Measurements from ENCODE around the gene ABHD10. TPM values are rescaled to one million over a fixed set of nuclear protein-coding genes. Genes with fewer than 3 reads are reported as not detected.

The ABHD10 gene
- polyA plus RNA-seq, 2 of the 4 experiments (the other 2 are of a cell fraction) = 31.8 to 42.1 TPM

DNA sequence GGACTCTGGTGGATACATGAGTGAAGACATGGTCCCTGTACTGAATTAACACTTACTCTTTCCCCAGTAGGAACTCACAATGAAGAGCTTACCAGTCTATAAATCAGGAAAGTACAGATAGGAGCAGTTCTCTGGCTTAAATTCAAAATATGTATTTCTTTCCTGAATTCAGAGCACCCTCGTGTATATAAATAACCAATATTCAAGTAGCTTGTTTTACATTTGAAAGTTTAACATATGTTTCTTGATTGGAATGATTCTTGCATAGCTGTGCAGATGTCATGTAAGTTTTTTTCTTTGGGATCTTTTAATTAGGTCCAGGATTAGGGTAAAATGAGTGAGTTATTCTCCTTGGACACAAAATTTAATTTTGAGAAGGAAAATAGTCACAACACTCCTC, 40.9 kb downstream of the ABHD10 start:
- Histone ChIP-seq H3K4me2 (no peak overlapping the region), H3K4me3 (no peak overlapping the region), H3K27ac (no peak overlapping the region), H3K9me3 (no peaks in the 10 kb centered on the region), H3K4me1 (no peaks in the 10 kb centered on the region)
- ChIA-PET POLR2A (no interaction called here), CTCF (interaction anchor here (2.4 to 12.2 kb wide), 2 partner anchors 23 to 31 kb away, joined by 8 to 113 read pairs; no protein-coding TSS in a partner anchor)
- ATAC-seq = no peak
- FAIRE-seq = no peak
- 63% methylated on average over 1 of the region's 1 CpG for WGBS (ENCODE audit: missing lambda C conversion rate)
- DNase-seq (ENCODE audit: low read depth in 1 of 2, low spot score in 1 of 2) = no peak
- TF ChIP-seq GATA3 (IDR thresholded peaks at IDR 0.05; ENCODE audit: borderline replicate concordance) (no peak), CHD4 (IDR thresholded peaks at IDR 0.05; ENCODE audit: borderline replicate concordance) (no peak), FOXS1 (CRISPR knock-in tag; IDR thresholded peaks at IDR 0.05) (no peak), NFE2L2 (conservative IDR thresholded peaks at IDR 0.05; ENCODE audit: low read length) (no peak), POLR2AphosphoS2 (conservative IDR thresholded peaks at IDR 0.05; ENCODE audit: low read length) (no peak), JUNB (IDR thresholded peaks at IDR 0.05) (no peak), RAD21 (conservative IDR thresholded peaks at IDR 0.05 in 1 of 2, IDR thresholded peaks at IDR 0.05 in 1 of 2) (no peak), HEYL (CRISPR knock-in tag; IDR thresholded peaks at IDR 0.05) (no peak), KDM5A (IDR thresholded peaks at IDR 0.05) (no peak), ZNF302 (CRISPR knock-in tag; IDR thresholded peaks at IDR 0.05) (no peak), ATOH8 (CRISPR knock-in tag; IDR thresholded peaks at IDR 0.05; ENCODE audit: low read depth) (no peak), MAFK (IDR thresholded peaks at IDR 0.05; ENCODE audit: partially characterized antibody) (no peak), TFCP2L1 (CRISPR knock-in tag; IDR thresholded peaks at IDR 0.05) (no peak), NPAS2 (CRISPR knock-in tag; IDR thresholded peaks at IDR 0.05; ENCODE audit: borderline replicate concordance) (no peak)
- TF ChIP-seq, protein P1, sequence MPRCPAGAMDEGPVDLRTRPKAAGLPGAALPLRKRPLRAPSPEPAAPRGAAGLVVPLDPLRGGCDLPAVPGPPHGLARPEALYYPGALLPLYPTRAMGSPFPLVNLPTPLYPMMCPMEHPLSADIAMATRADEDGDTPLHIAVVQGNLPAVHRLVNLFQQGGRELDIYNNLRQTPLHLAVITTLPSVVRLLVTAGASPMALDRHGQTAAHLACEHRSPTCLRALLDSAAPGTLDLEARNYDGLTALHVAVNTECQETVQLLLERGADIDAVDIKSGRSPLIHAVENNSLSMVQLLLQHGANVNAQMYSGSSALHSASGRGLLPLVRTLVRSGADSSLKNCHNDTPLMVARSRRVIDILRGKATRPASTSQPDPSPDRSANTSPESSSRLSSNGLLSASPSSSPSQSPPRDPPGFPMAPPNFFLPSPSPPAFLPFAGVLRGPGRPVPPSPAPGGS (IDR thresholded peaks at IDR 0.05) = no peak
- TF ChIP-seq, protein P2, sequence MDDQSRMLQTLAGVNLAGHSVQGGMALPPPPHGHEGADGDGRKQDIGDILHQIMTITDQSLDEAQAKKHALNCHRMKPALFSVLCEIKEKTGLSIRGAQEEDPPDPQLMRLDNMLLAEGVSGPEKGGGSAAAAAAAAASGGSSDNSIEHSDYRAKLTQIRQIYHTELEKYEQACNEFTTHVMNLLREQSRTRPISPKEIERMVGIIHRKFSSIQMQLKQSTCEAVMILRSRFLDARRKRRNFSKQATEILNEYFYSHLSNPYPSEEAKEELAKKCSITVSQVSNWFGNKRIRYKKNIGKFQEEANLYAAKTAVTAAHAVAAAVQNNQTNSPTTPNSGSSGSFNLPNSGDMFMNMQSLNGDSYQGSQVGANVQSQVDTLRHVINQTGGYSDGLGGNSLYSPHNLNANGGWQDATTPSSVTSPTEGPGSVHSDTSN (IDR thresholded peaks at IDR 0.05) = no peak

GRCh38 chr3:112020674-112021085, 41.9 kb downstream of the ABHD10 start:
- Histone ChIP-seq H3K4me1 (no peaks in the 10 kb centered on the region), H3K4me2 (no peak overlapping the region), H3K9me3 (no peaks in the 10 kb centered on the region), H3K27ac (no peak overlapping the region), H3K4me3 (no peak overlapping the region)
- TF ChIP-seq RAD21 (conservative IDR thresholded peaks at IDR 0.05 in 1 of 2, IDR thresholded peaks at IDR 0.05 in 1 of 2) (no peak), HOXB5 (CRISPR knock-in tag; IDR thresholded peaks at IDR 0.05) (no peak), ZC3H11A (IDR thresholded peaks at IDR 0.05) (no peak), GATA3 (IDR thresholded peaks at IDR 0.05; ENCODE audit: borderline replicate concordance) (no peak), SMC3 (IDR thresholded peaks at IDR 0.05) (no peak), JUNB (IDR thresholded peaks at IDR 0.05) (no peak), EHMT2 (IDR thresholded peaks at IDR 0.05; ENCODE audit: low read depth) (no peak)
- TF ChIP-seq, protein P3, sequence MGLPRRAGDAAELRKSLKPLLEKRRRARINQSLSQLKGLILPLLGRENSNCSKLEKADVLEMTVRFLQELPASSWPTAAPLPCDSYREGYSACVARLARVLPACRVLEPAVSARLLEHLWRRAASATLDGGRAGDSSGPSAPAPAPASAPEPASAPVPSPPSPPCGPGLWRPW (IDR thresholded peaks at IDR 0.05) = no peak
- TF ChIP-seq, protein P4, sequence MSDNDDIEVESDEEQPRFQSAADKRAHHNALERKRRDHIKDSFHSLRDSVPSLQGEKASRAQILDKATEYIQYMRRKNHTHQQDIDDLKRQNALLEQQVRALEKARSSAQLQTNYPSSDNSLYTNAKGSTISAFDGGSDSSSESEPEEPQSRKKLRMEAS (IDR thresholded peaks at IDR 0.05) = no peak
- TF ChIP-seq, protein P5, sequence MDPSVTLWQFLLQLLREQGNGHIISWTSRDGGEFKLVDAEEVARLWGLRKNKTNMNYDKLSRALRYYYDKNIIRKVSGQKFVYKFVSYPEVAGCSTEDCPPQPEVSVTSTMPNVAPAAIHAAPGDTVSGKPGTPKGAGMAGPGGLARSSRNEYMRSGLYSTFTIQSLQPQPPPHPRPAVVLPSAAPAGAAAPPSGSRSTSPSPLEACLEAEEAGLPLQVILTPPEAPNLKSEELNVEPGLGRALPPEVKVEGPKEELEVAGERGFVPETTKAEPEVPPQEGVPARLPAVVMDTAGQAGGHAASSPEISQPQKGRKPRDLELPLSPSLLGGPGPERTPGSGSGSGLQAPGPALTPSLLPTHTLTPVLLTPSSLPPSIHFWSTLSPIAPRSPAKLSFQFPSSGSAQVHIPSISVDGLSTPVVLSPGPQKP (IDR thresholded peaks at IDR 0.05; ENCODE audit: low read depth, low read length) = no peak
- ATAC-seq (no peak), FAIRE-seq (no peak), DNase-seq (ENCODE audit: low read depth in 1 of 2, low spot score in 1 of 2) (no peak)
- ChIA-PET CTCF (interaction anchor here (2.4 to 12.2 kb wide), 2 partner anchors 22 to 31 kb away, joined by 8 to 113 read pairs; no protein-coding TSS in a partner anchor), POLR2A (no interaction called here)
- WGBS (ENCODE audit: missing lambda C conversion rate) = 71% methylated on average over 1 of the region's 1 CpG
